ENCODE results near the gene RTKN2.

- TF ChIP-seq, protein P1, sequence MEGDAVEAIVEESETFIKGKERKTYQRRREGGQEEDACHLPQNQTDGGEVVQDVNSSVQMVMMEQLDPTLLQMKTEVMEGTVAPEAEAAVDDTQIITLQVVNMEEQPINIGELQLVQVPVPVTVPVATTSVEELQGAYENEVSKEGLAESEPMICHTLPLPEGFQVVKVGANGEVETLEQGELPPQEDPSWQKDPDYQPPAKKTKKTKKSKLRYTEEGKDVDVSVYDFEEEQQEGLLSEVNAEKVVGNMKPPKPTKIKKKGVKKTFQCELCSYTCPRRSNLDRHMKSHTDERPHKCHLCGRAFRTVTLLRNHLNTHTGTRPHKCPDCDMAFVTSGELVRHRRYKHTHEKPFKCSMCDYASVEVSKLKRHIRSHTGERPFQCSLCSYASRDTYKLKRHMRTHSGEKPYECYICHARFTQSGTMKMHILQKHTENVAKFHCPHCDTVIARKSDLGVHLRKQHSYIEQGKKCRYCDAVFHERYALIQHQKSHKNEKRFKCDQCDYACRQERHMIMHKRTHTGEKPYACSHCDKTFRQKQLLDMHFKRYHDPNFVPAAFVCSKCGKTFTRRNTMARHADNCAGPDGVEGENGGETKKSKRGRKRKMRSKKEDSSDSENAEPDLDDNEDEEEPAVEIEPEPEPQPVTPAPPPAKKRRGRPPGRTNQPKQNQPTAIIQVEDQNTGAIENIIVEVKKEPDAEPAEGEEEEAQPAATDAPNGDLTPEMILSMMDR (IDR thresholded peaks at IDR 0.05) = no peak
- TF ChIP-seq TCF7L2 (IDR thresholded peaks at IDR 0.05; ENCODE audit: low read depth, low read length) = no peak
- no peak for TF ChIP-seq POLR2AphosphoS5 (IDR thresholded peaks at IDR 0.05; ENCODE audit: low read depth, low read length)
Observed at GRCh38 chr10:62233356-62234076, 35.1 kb downstream of the RTKN2 start.

Measured in Panc1 (cell line).